GM12878 (cell line): ENCODE measurements around the gene PSRC1. TPM values are rescaled to one million over a fixed set of nuclear protein-coding genes. Genes with fewer than 3 reads are reported as not detected.

Source experiments
- ATAC-seq: fragments of 200-7000 bp; cut with Tn5 transposase; 3 replicates; pipeline ENCODE4 v1.9.1; 2020; ENCODE audit warnings: mild to moderate bottlenecking, moderate library complexity
- BruUV-seq: library from RNA; stranded (reverse); fragments of 400-500 nt; replicated peaks from 2 replicates; lab custom pipeline; 2021; lab: Mats Ljungman, UMichigan
- CTCF ChIA-PET: fragments of 300-600 bp; sonication (Branson Sonifier 250); formaldehyde crosslinking; extraction: SDS; loops from one replicate; lab custom pipeline; 2021; ENCODE audit warnings: inconsistent platforms; lab: Yijun Ruan, JAX
- POLR2A ChIA-PET: fragments of 350-600 bp; formaldehyde crosslinking; extraction: SDS; loops from one replicate; lab custom pipeline; 2021; ENCODE audit warnings: inconsistent platforms; lab: Charles Lee
- RAD21 ChIA-PET: fragments of 300-600 bp; sonication (Branson Sonifier 250); formaldehyde crosslinking; loops from one replicate; lab custom pipeline; 2023; ENCODE audit warnings: antibody characterized with exemption; ENCODE audit not compliant: unreplicated experiment; lab: Charles Lee
- SMC1A ChIA-PET: fragments of 300-600 bp; sonication (Branson Sonifier 250); formaldehyde crosslinking; loops from one replicate; lab custom pipeline; 2023; ENCODE audit not compliant: unreplicated experiment, uncharacterized antibody; lab: Charles Lee
- DNase-seq: peaks from one replicate; pipeline ENCODE4 v3.0.0-alpha.2; 2011; ENCODE audit warnings: low read depth, low spot score
- FAIRE-seq: peaks from 3 replicates; lab custom pipeline; 2011; peaks lifted over from hg19 to GRCh38; lab: Jason Lieb, UNC
- H2AFZ ChIP-seq: 2 replicates; pipeline ENCODE4 v1.6.0; 2011; ENCODE audit warnings: low read depth, low read length, control low read depth; ENCODE audit not compliant: control insufficient read depth
- H3K27ac ChIP-seq: 2 replicates; pipeline ENCODE4 v1.5.1; 2011; ENCODE audit warnings: control low read depth; ENCODE audit not compliant: control insufficient read depth, insufficient read depth
- H3K27me3 ChIP-seq, 2 experiments: replicated peaks in 1 of 2; 2 replicates each; pipeline versions ENCODE4 v1.6.0 to v1.6.1; 2011; ENCODE audit warnings: low read length in 1 of 2; ENCODE audit not compliant: control insufficient read depth in 2 of 2, insufficient read depth in 2 of 2
- H3K36me3 ChIP-seq, 2 experiments: 2 replicates each; pipeline ENCODE4 v1.5.1; 2011; ENCODE audit warnings: low read length in 1 of 2; ENCODE audit not compliant: control insufficient read depth in 2 of 2, insufficient read depth in 2 of 2
- H3K4me1 ChIP-seq: 2 replicates; pipeline ENCODE4 v1.6.1; 2011; ENCODE audit warnings: mild to moderate bottlenecking, low read length, moderate library complexity, mixed read lengths; ENCODE audit not compliant: control insufficient read depth, insufficient read depth
- H3K4me2 ChIP-seq: 2 replicates; pipeline ENCODE4 v1.6.0; 2011; ENCODE audit warnings: control low read depth; ENCODE audit not compliant: control insufficient read depth, insufficient read depth
- H3K4me3 ChIP-seq: fragments of 200-600 bp; sonication (generic); 2 replicates; pipeline ENCODE4 v1.5.1; 2016
- H3K79me2 ChIP-seq: 2 replicates; pipeline ENCODE4 v1.6.0; 2011; ENCODE audit warnings: low read length; ENCODE audit not compliant: control insufficient read depth, insufficient read depth
- H3K9ac ChIP-seq: 2 replicates; pipeline ENCODE4 v1.8.0; 2011; ENCODE audit warnings: low read length, control low read depth, mixed read lengths; ENCODE audit not compliant: control insufficient read depth, insufficient read depth
- H3K9me3 ChIP-seq: replicated peaks from 3 replicates; pipeline ENCODE4 v1.5.1; 2011; ENCODE audit warnings: mild to moderate bottlenecking, low read length; ENCODE audit not compliant: control insufficient read depth, insufficient read depth
- H4K20me1 ChIP-seq: 2 replicates; pipeline ENCODE4 v1.6.0; 2011; ENCODE audit not compliant: control insufficient read depth, insufficient read depth
- BHLHE40 ChIP-seq, 2 experiments: fragments of 450-650 bp in 1 of 2; IDR thresholded peaks; 2 replicates each; pipeline ENCODE4 v1.6.1; 2011 to 2017; ENCODE audit warnings: low read depth in 2 of 2, borderline replicate concordance in 1 of 2, improper control_type of control experiment in 1 of 2, low read length in 1 of 2, mild to moderate bottlenecking in 1 of 2
- CBX3 ChIP-seq: fragments of 200-600 bp; sonication (generic); IDR thresholded peaks from 2 replicates; pipeline ENCODE4 v1.6.1; 2016; ENCODE audit warnings: low read depth, borderline replicate concordance
- CREB1 ChIP-seq: IDR thresholded peaks from 2 replicates; pipeline ENCODE4 v1.6.1; 2012; ENCODE audit warnings: low read depth, mild to moderate bottlenecking, inconsistent platforms
- IRF4 ChIP-seq: IDR thresholded peaks from 2 replicates; pipeline ENCODE4 v1.6.1; 2011; ENCODE audit warnings: low read depth, low read length
- LARP7 ChIP-seq: fragments of 450-650 bp; IDR thresholded peaks from 2 replicates; pipeline ENCODE4 v1.6.1; 2017; ENCODE audit warnings: mild to moderate bottlenecking
- NBN ChIP-seq: fragments of 450-650 bp; IDR thresholded peaks from 2 replicates; pipeline ENCODE4 v1.6.1; 2016
- RAD21 ChIP-seq: IDR thresholded peaks from 2 replicates; pipeline ENCODE4 v1.6.1; 2011; ENCODE audit warnings: mild to moderate bottlenecking, low read depth, low read length, moderate library complexity; ENCODE audit not compliant: insufficient read depth
- RELA ChIP-seq: fragments of 450-650 bp; IDR thresholded peaks from 2 replicates; pipeline ENCODE4 v1.8.0; 2014; ENCODE audit warnings: borderline replicate concordance; ENCODE audit not compliant: partially characterized antibody
- SMARCA5 ChIP-seq: fragments of 450-650 bp; IDR thresholded peaks from 2 replicates; pipeline ENCODE4 v1.6.1; 2017; ENCODE audit warnings: mild to moderate bottlenecking
- SMC3 ChIP-seq: IDR thresholded peaks from 2 replicates; pipeline ENCODE4 v1.6.1; 2011; ENCODE audit warnings: low read length, improper control_type of control experiment, borderline replicate concordance
- TBL1XR1 ChIP-seq: IDR thresholded peaks from 2 replicates; pipeline ENCODE4 v1.6.1; 2012; ENCODE audit warnings: low read depth, low read length, improper control_type of control experiment
- WRNIP1 ChIP-seq: IDR thresholded peaks from 2 replicates; pipeline ENCODE4 v1.6.1; 2011; ENCODE audit warnings: low read depth, low read length, improper control_type of control experiment, borderline replicate concordance
- YBX1 ChIP-seq: fragments of 450-650 bp; IDR thresholded peaks from 2 replicates; pipeline ENCODE4 v1.6.1; 2016; ENCODE audit warnings: antibody characterized with exemption
- YY1 ChIP-seq: IDR thresholded peaks from 2 replicates; pipeline ENCODE4 v1.6.1; 2011; ENCODE audit warnings: low read depth, mild to moderate bottlenecking, low read length
- ZNF207 ChIP-seq: fragments of 450-650 bp; IDR thresholded peaks from 2 replicates; pipeline ENCODE4 v1.6.1; 2014; ENCODE audit warnings: antibody characterized with exemption, mild to moderate bottlenecking, borderline replicate concordance
- ZSCAN29 ChIP-seq: fragments of 450-650 bp; IDR thresholded peaks from 2 replicates; pipeline ENCODE4 v1.6.1; 2017; ENCODE audit warnings: mild to moderate bottlenecking, moderate library complexity
- WGBS: methylation state at CpG from one replicate; pipeline ENCODE4 v1.1.6; 2016; ENCODE audit warnings: low lambda C conversion rate; ENCODE audit not compliant: insufficient replicate concordance, insufficient coverage; ENCODE audit errors: missing lambda C conversion rate; 5-methylcytosine and 5-hydroxymethylcytosine counted together
- in situ Hi-C: fragments of 300-500 bp; cut with MboI; formaldehyde crosslinking; loops from 9 replicates; pipeline ENCODE4 v1.14.3; 2018; ENCODE audit warnings: mixed read lengths
- intact Hi-C: fragments of 100-400 bp; cut with micrococcal nuclease; formaldehyde crosslinking; loops from one replicate; pipeline ENCODE4 v1.14.2; 2022; ENCODE audit not compliant: unreplicated experiment
- polyA plus RNA-seq, 11 experiments: library from polyadenylated mRNA; depleted of rRNA in 4 of 11; unstranded in 6 of 11; stranded (reverse) in 5 of 11; fragments of >200 nt; fragmentation: Nextera tagmentation in 4 of 11; fragmentation: Illumina TruSeq in 1 of 11; extraction: Ambion mirVana in 4 of 11; extraction: Trizol in 1 of 11; gene quantifications; 1 replicate in 1 of 11; 2 replicates in 10 of 11; pipeline versions ENCODE4 v1.2.1 to v1.2.3, GENCODE V29; 2011 to 2016; ENCODE audit warnings: inconsistent platforms in 2 of 11, missing spikeins in 2 of 11, low read depth in 1 of 11
- total RNA-seq, 4 experiments: library from RNA; depleted of rRNA in 3 of 4; stranded (reverse); fragments of >200 nt in 3 of 4; fragmentation: Illumina TruSeq in 1 of 4; extraction: Trizol in 1 of 4; gene quantifications; 2 replicates each; pipeline versions ENCODE4 v1.2.1 to v1.2.3, GENCODE V29; 2013 to 2021
- TF ChIP-seq, protein P1 (sequence below), 3 experiments: IDR thresholded peaks in 2 of 3; conservative IDR thresholded peaks in 1 of 3; 2 replicates each; pipeline ENCODE4 v1.5.1; 2011; ENCODE audit warnings: low read depth in 3 of 3, low read length in 3 of 3, mild to moderate bottlenecking in 3 of 3, control low read depth in 2 of 3, moderate library complexity in 2 of 3, inconsistent platforms in 1 of 3, mixed read lengths in 1 of 3; ENCODE audit not compliant: control insufficient read depth in 2 of 3, insufficient read depth in 1 of 3; ENCODE audit errors: extremely low read depth in 1 of 3
- TF ChIP-seq, protein P2 (sequence below): fragments of 450-650 bp; IDR thresholded peaks from 2 replicates; pipeline ENCODE4 v1.6.1; 2016; ENCODE audit warnings: mild to moderate bottlenecking

PSRC1 gene
- total and polyA plus RNA-seq, 10 of the 15 experiments (the other 5 are each of a cell fraction or from before 2014, with no cell fraction given), result 1.2 to 11.8 (median 4.9) TPM

DNA sequence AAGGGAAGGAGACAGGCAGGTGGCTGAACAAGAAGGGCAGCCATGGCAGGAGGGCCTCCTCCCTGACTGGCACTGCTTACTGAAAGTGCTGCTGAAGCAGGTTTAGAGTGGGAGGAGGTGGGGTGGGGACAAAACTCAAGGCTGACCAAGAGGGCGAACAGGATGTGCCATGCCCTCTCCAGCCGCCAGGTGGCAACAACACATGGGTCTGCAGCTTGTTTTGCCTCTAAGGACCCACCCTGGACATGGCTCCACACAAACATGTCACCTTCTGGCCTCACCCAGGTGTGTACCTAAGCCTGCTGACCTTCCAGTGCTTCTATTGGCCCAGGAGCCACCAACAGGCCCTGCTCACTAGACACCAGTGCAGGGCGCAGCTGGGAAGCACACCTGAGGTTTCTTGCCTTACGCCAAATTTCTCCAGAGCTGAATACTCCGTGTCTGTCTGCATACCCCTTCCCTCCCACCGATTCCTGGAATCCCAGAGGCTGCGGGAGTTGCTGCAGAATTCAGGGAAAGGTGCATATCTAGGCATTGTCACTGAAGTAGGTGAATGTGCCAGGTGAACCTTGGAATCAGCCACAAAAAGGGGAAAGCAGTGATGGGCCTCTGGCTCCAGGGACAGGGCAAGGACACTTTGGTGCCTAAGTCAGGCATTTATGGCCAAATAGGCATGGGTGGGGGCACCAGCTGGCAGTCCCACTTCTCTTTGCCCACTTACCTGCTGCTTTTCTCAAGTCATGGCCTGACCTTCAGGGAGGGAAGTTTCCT is 5.3 kb downstream of the PSRC1 start:
- Histone ChIP-seq H3K4me1 (no peaks in the 10 kb centered on the region; the same call in none of the 2 replicates), H4K20me1 (no peaks in the 10 kb centered on the region), H3K4me2 (no peak overlapping the region), H3K27me3 (peaks cover 0 to 1% of the 10 kb centered on the region in 2 experiments; a peak in 1 of 4 replicates), H3K4me3 (no peak overlapping the region), H2AFZ (peak overlapping the region; percentile 45; the same call in 1 of the 2 replicates), H3K79me2 (no peaks in the 10 kb centered on the region), H3K9ac (no peak overlapping the region), H3K27ac (no peak overlapping the region), H3K36me3 (no peaks in the 10 kb centered on the region), H3K9me3 (no peaks in the 10 kb centered on the region)
- SMC1A ChIA-PET, result interaction anchor here (0.6 to 5.1 kb wide), 12 partner anchors 13 to 257 kb away, joined by 3 to 113 read pairs (median 4); partner anchors contain the start of gene SORT1
- CTCF ChIA-PET, result interaction anchor here (0.6 to 5.3 kb wide), 28 partner anchors 8 to 363 kb away, joined by 3 to 241 read pairs (median 3); partner anchors contain the start of genes SARS1 and SORT1
- no TSS peak for BruUV-seq
- in situ Hi-C loops (no loop called here), intact Hi-C loops (loop anchor here (1.0 kb wide), 2 partner anchors 122 to 255 kb away; no protein-coding TSS in a partner anchor)
- RAD21 ChIA-PET, result interaction anchor here (0.6 to 5.1 kb wide), 10 partner anchors 11 to 255 kb away, joined by 3 to 87 read pairs (median 4); partner anchors contain the start of genes AMIGO1 and SORT1
- WGBS, result 43% methylated on average over 7 of the region's 7 CpGs
- peak; percentile 93 for FAIRE-seq
- POLR2A ChIA-PET, result no interaction called here
- DNase-seq, result peak; percentile 54
- peak; percentile 94 for ATAC-seq
- no peak for TF ChIP-seq ZNF207
- TF ChIP-seq IRF4, result 0 out of 2 replicates have a peak, but pooled peaks have one; percentile 53
- TF ChIP-seq NBN, result 0 out of 2 replicates have a peak, but pooled peaks have one; percentile 37
- TF ChIP-seq ZSCAN29, result no peak
- TF ChIP-seq CREB1, result no peak
- 0 out of 2 replicates have a peak, but pooled peaks have one; percentile 39 for TF ChIP-seq WRNIP1
- TF ChIP-seq, protein P1, sequence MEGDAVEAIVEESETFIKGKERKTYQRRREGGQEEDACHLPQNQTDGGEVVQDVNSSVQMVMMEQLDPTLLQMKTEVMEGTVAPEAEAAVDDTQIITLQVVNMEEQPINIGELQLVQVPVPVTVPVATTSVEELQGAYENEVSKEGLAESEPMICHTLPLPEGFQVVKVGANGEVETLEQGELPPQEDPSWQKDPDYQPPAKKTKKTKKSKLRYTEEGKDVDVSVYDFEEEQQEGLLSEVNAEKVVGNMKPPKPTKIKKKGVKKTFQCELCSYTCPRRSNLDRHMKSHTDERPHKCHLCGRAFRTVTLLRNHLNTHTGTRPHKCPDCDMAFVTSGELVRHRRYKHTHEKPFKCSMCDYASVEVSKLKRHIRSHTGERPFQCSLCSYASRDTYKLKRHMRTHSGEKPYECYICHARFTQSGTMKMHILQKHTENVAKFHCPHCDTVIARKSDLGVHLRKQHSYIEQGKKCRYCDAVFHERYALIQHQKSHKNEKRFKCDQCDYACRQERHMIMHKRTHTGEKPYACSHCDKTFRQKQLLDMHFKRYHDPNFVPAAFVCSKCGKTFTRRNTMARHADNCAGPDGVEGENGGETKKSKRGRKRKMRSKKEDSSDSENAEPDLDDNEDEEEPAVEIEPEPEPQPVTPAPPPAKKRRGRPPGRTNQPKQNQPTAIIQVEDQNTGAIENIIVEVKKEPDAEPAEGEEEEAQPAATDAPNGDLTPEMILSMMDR (IDR thresholded peaks at IDR 0.05 in 2 of 3, conservative IDR thresholded peaks at IDR 0.05 in 1 of 3; ENCODE audit: control insufficient read depth in 2 of 3, extremely low read depth in 1 of 3, insufficient read depth in 1 of 3, low read depth in 3 of 3, low read length in 3 of 3), result peak; percentile 92 to 97 (median 97); a peak in 5 of 6 replicates
- no peak for TF ChIP-seq CBX3
- peak; percentile 35 for TF ChIP-seq RELA
- TF ChIP-seq LARP7, result peak; percentile 62; the same call in 1 of the 2 replicates
- TF ChIP-seq TBL1XR1, result 0 out of 2 replicates have a peak, but pooled peaks have one; percentile 6
- TF ChIP-seq RAD21, result peak; percentile 76
- peak; percentile 96 for TF ChIP-seq SMC3
- TF ChIP-seq YBX1, result no peak
- TF ChIP-seq, protein P2, sequence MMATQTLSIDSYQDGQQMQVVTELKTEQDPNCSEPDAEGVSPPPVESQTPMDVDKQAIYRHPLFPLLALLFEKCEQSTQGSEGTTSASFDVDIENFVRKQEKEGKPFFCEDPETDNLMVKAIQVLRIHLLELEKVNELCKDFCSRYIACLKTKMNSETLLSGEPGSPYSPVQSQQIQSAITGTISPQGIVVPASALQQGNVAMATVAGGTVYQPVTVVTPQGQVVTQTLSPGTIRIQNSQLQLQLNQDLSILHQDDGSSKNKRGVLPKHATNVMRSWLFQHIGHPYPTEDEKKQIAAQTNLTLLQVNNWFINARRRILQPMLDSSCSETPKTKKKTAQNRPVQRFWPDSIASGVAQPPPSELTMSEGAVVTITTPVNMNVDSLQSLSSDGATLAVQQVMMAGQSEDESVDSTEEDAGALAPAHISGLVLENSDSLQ, result peak; percentile 47; the same call in 1 of the 2 replicates
- TF ChIP-seq YY1, result peak; percentile 77
- 0 out of 4 replicates have a peak, but pooled peaks have one; percentile 5 to 30 for TF ChIP-seq BHLHE40 (IDR thresholded peaks at IDR 0.05; ENCODE audit: borderline replicate concordance in 1 of 2, low read depth in 2 of 2, low read length in 1 of 2)
- TF ChIP-seq SMARCA5, result 0 out of 2 replicates have a peak, but pooled peaks have one; percentile 54
